ENCODE results near the gene AP3D1.

- TF ChIP-seq CTCF (IDR thresholded peaks at IDR 0.05) = no peak
- no peak for TF ChIP-seq POLR2A (IDR thresholded peaks at IDR 0.05)
Observed at GRCh38 chr19:2189880-2190279, 38.5 kb upstream of the AP3D1 start.

All from ovary (tissue), 3 donors.